GM19324 (cell line): ENCODE data around the gene CACNB4.
"Not testable (repeated sequence)": the region's sequence is repeated elsewhere in the genome, so short reads cannot be mapped to it uniquely, and the experiment has no call there.

Experiments
- ATAC-seq: cut with Tn5 transposase; IDR thresholded peaks from one replicate; pipeline ENCODE4 v1.9.1; 2021; ENCODE audit warnings: mild to moderate bottlenecking, moderate library complexity; ENCODE audit not compliant: unreplicated experiment, low FRiP score

Gene CACNB4

DNA sequence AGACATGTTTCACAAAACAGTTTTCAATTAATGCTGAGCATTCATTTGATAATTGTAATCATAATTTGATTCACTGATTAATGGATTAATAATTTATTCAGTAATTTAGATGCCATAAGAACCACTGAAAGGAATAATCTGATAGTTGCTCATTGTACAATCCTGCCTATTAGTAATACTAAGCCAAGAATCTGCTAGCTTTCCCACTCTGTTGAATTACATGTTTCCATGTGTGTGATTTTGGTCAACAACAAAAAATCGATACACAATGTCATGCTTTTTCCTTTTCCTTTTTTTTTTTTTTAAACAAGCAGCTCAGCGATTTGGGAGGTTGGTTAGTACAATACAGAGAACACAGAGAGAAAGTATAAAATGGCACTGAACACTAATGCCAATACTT lies 296.5 kb downstream of the CACNB4 start:
- no peak for ATAC-seq

DNA sequence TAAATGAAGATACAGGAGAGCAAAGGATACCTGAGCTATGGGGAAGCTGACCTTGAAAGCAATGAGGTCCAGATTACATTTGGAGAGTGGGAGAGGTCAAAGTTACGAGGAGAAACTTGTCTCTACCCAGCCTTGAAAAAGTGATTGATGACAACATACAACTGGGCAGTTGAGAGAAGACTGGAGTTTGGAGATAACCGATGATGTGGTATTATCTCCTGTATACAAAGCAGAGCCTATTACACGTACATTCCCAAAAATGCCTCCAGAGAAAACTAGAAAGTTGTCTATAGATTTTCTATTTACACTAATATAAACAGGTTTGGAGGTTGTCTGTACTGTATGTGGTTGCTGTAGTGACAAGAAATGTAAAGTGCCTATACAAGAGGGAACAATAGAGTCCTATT lies 299.0 kb downstream of the CACNB4 start:
- ATAC-seq, result no peak

DNA sequence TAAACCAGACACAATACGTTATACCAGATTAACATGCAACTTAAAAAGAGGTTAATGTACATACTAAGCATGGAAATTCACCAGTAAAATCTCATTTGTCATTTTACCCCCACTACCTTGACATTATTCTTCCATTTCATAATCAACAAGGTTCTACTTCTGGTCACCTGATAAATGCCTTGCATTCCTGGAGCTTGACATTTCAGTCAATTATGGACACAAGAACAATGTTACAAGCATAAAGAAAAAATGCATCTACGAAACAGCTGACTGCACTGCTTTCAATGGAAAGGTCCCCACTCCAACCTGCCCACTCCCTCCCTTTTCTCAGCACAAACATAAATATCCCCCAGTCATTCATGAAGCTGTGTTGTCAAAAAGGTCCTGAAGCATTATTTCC lies 302.1 kb downstream of the CACNB4 start:
- no peak for ATAC-seq

DNA sequence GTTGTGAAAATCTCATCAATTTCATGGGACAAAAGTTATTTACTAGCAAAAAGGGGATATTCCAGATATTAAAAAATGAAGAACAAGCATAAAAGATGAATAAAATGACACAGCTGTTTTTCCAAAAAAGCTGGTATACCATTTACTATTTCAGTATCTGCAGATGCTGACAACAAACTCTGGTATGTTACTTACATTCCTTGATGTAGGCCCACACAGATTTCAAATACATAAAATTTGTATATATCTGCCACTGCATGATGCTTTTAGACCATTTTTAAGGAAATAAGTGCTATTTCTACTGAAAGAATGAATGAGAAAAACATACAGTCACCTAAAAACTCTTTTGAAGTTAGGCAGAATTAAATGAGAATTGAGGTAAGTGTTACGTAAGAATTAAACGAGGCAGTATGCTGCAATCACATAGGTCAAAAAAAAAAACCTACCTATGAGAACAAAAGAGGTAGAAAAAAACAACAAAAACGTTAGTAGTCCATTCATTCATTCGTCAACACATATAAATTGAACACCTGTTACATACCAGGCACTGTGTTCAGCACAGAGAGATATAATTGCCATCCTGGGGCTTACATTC lies 303.1 kb downstream of the CACNB4 start:
- no peak for ATAC-seq

DNA sequence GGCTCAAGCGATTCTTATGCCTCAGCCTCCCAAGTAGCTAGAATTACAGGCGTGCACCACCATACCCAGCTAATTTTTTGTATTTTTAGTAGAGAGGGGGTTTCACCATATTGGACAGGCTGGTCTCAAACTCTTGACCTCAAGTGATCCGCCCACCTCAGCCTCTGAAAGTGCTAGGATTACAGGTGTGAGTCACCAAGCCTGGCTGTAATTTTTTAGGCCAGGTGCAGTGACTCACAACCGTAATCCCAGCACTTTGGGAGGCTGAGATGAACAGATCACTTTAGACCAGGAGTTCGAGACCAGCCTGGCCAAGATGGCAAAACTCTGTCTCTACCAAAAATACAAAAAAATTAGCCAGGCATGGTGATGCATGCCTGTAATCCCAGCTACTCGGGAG lies 304.4 kb downstream of the CACNB4 start:
- not testable (repeated sequence) for ATAC-seq

DNA sequence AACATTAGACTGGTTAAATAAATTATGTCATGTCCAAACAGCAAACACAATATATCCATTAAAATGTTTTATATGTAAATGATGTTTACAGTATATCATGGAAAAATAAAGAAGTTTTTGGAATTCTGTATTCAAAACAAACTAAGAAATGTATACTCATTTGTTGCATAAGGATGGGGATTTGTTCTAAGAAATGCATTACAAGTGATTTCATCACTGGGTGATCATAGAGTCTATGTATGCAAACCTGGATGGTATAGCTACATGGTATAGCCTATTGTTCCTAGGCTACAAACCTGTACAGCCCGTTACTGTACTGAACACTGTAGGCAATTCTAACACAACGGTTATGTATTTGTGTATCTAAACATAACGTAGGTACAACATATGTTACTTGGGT lies 305.7 kb downstream of the CACNB4 start:
- ATAC-seq, result no peak

DNA sequence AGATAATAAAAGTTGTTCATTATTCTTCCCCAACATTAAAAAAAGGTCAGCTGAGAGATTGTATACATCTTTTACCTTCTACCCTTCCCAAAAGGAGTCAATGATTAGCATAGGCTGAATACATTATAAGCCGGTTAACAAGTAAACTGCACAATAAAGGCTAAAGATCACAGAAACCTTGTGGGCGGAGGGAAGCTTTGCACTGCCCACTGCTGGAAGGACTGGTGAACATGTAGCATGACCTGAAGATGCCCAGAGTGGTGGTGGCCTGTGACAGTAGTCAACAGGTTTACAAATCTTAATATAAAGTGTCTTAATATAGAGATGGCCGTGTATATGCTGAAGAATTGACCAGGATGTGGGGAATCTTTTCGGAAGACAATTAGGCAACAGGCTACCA lies 306.3 kb downstream of the CACNB4 start:
- no peak for ATAC-seq

DNA sequence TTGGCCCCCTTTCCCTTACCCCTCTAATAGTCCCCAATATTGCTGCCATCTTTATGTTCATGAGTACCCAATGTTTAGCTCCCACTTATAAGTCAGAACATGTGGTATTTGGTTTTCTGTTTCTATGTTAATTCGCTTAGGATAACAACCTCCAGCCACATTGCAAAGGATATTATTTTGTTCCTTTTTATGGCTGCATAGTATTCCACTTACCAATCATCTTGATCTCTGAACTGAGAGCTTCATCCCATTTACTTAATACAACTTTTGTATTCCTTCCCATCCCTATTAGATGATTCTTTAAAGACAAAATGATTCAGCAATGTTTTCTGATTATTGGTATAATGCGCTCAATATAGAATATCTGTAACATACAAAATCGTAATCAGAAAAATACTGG lies 307.3 kb downstream of the CACNB4 start:
- no peak for ATAC-seq

DNA sequence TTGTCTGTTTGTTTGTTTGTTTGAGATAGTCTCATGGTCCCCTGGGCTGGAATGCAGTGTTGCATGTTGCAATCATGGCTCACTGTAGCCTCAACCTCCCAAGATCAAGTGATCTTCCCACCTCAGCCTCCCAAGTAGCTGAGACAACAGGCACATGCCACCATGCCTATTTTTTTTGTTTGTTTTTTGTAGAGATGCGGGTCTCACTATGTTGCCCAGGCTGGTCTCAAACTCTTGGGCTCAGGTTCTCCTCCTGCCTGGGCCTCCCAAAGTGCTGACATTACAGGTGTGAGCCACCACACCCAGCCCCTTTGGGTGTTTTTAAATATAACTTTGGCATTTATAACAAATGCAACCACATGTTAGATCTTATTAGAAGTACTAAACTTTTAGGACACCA lies 308.2 kb downstream of the CACNB4 start:
- no peak for ATAC-seq

DNA sequence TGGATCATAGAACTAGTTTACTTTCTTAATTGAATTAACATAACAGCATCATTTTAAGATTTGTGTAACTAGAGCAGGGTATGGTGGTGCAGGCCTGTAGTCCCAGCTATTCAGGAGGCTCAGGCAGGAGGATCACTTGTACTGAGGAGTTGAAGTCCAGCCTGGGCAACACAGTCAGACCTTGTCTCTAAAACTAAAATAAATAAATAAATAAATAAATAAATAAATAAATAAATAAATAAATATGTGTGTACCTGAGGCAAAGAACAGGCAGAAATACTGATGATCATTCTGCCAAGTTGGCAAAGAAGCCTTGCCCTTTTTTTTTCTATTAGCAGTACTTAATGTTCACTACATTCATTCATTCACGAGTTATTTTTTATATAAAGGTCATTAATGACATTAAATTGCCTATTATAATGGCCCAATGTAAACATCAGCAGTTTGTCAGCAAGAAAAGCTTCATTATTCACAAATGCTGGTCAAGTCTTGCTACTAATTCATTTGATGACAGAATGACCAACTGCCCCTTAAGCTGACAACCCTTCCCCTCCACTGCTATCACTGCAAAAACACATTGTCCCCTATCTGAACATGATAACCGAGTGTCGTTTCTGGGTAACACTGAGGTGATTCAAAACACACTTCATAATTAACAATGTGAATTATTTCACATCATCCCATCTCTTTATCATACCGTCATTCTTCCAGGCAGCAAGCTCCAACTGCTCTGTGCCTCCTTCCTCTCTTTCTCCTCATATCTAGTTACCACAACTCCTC lies 309.6 kb downstream of the CACNB4 start:
- ATAC-seq, result no peak

DNA sequence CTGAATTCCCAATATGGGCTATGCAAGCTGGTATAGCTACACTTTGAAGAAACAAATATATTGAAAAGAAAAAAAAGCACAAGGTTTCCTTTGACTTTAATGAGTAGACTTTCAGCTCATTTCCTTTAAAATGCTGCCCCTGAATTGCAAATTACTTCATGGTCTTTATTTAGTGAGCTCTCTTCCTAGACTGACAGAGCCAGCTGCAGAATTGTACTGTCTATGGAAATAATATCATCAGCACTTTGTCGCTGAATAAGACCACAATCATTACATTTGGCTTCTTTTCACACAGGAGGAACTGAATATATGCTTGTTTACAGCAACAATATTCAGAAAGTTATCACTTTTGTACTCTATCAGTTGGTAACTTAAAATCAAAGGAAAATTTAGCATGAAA lies 312.4 kb downstream of the CACNB4 start:
- no peak for ATAC-seq

DNA sequence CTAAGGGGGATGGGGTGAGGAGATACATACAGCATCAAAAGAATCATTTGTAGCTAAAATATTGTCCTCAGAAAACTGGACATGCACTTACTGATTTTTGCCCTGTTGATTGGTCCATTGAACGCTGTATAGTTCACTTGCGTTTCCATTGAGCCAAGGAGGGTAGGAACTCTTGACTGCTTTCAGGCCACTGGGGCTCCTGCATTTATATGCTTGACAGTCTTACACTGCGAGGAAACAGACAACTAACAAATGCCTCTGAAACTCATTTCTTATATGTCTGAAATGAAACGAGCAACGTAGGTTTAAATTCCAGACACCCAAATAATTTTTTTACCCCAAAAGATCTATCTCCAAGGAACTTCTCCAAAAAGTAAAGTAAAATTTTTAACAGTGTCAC lies 312.8 kb downstream of the CACNB4 start:
- no peak for ATAC-seq

DNA sequence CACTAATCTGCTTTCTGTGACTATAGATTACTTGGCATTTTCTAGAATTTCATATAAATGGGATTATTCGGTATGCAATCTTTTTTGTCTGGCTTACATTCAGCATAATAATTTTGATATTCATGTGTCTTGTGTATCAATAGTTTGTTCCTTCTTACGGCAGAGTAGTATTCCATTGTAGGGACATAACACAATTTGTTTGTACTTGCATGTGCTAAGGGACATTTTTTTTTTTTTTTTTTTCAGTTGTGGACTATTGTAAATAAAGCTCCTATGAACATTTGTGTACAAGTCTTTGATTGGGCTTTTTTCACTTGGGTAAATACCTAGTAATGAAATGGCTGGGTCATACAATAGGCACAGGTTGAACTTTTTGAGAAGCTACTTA lies 315.7 kb downstream of the CACNB4 start:
- ATAC-seq, result no peak
